Muscle of leg (tissue), 11 donors: Measurements from ENCODE around the gene PNPO. TPM values are rescaled to one million over a fixed set of nuclear protein-coding genes. Genes with fewer than 3 reads are reported as not detected.

Experiments
- DNase-seq: peaks from one replicate; pipeline ENCODE4 v3.0.0; 2013
- H3K27ac ChIP-seq: one replicate; pipeline ENCODE4 v1.5.1; 2013; ENCODE audit warnings: mild to moderate bottlenecking, low read length, control low read depth
- H3K27me3 ChIP-seq: one replicate; pipeline ENCODE4 v1.6.1; 2013; ENCODE audit warnings: low read length; ENCODE audit not compliant: control insufficient read depth, insufficient read depth
- H3K36me3 ChIP-seq: one replicate; pipeline ENCODE4 v1.6.1; 2013; ENCODE audit warnings: low read length; ENCODE audit not compliant: control insufficient read depth, insufficient read depth
- H3K4me1 ChIP-seq: one replicate; pipeline ENCODE4 v1.6.1; 2013; ENCODE audit warnings: low read length; ENCODE audit not compliant: control insufficient read depth, insufficient read depth
- H3K4me3 ChIP-seq: one replicate; pipeline ENCODE4 v1.5.1; 2013; ENCODE audit warnings: low read length, control low read depth
- H3K9me3 ChIP-seq: replicated peaks from 2 replicates; pipeline ENCODE4 v1.6.1; 2013; ENCODE audit warnings: low read depth, low read length; ENCODE audit not compliant: control insufficient read depth
- WGBS: methylation state at CpG from one replicate; pipeline ENCODE4 v1.1.5; 2013; ENCODE audit warnings: missing lambda C conversion rate; ENCODE audit not compliant: insufficient coverage; 5-methylcytosine and 5-hydroxymethylcytosine counted together
- polyA plus RNA-seq, 8 donors: library from polyadenylated mRNA; unstranded; fragments of 120-200 nt; gene quantifications; one replicate each; pipeline versions ENCODE4 v1.2.1 to v1.2.3, GENCODE V29; 2013; ENCODE audit warnings: inconsistent platforms in 1 of 8, low replicate concordance in 1 of 8; ENCODE audit not compliant: insufficient read length in 8 of 8, insufficient read depth in 1 of 8
- total RNA-seq: library from RNA; stranded (reverse); fragments of 120-200 nt; gene quantifications from one replicate; pipeline ENCODE4 v1.2.4, GENCODE V29; 2013

Gene PNPO
- total and polyA plus RNA-seq, 9 donors = 5.9 to 11.8 (median 8.9) TPM

GRCh38 chr17:47959825-47960655 is 18.7 kb downstream of the PNPO start:
- no peaks in the 10 kb centered on the region for H3K9me3 ChIP-seq
- peaks cover 8% of the 10 kb centered on the region for H3K27me3 ChIP-seq
- no peaks in the 10 kb centered on the region for H3K36me3 ChIP-seq
- H3K4me3 ChIP-seq = no peak overlapping the region
- WGBS = 20% methylated on average over 1 of the region's 8 CpGs
- no peak for DNase-seq
- H3K4me1 ChIP-seq = peaks cover 5% of the 10 kb centered on the region
- no peak overlapping the region for H3K27ac ChIP-seq

- WGBS = 68% methylated on average over 4 of the region's 6 CpGs
- H3K27ac ChIP-seq = no peak overlapping the region
- no peak for DNase-seq
- H3K4me3 ChIP-seq = no peak overlapping the region
- no peaks in the 10 kb centered on the region for H3K36me3 ChIP-seq
- H3K4me1 ChIP-seq = peaks cover 5% of the 10 kb centered on the region
- no peaks in the 10 kb centered on the region for H3K9me3 ChIP-seq
- H3K27me3 ChIP-seq = peaks cover 8% of the 10 kb centered on the region
Measured at GRCh38 chr17:47961406-47961805, 20.0 kb downstream of the PNPO start.

- no peak overlapping the region for H3K4me3 ChIP-seq
- no peak for DNase-seq
- no peaks in the 10 kb centered on the region for H3K4me1 ChIP-seq
- H3K27me3 ChIP-seq = peaks cover 8% of the 10 kb centered on the region
- no peaks in the 10 kb centered on the region for H3K9me3 ChIP-seq
- no peaks in the 10 kb centered on the region for H3K36me3 ChIP-seq
- H3K27ac ChIP-seq = no peak overlapping the region
- 97% methylated on average over 3 of the region's 3 CpGs for WGBS
Measured at GRCh38 chr17:47962901-47963300, 21.5 kb downstream of the PNPO start.

- WGBS = 92% methylated on average over 2 of the region's 5 CpGs
- H3K36me3 ChIP-seq = no peaks in the 10 kb centered on the region
- H3K27me3 ChIP-seq = peaks cover 2% of the 10 kb centered on the region
- no peaks in the 10 kb centered on the region for H3K9me3 ChIP-seq
- no peak for DNase-seq
- H3K4me1 ChIP-seq = no peaks in the 10 kb centered on the region
- H3K27ac ChIP-seq = no peak overlapping the region
- H3K4me3 ChIP-seq = no peak overlapping the region
Measured at GRCh38 chr17:47964856-47965255, 23.5 kb downstream of the PNPO start.

GRCh38 chr17:47966079-47966519 is 24.7 kb downstream of the PNPO start:
- Histone ChIP-seq H3K4me1 (peaks cover 6% of the 10 kb centered on the region), H3K4me3 (no peak overlapping the region), H3K9me3 (no peaks in the 10 kb centered on the region), H3K27me3 (peaks cover 2% of the 10 kb centered on the region), H3K36me3 (no peaks in the 10 kb centered on the region), H3K27ac (no peak overlapping the region)
- WGBS = no CpG with 5 or more reads among the region's 1 CpG
- DNase-seq = peak; percentile 51

GRCh38 chr17:47967607-47968252 is 26.4 kb downstream of the PNPO start:
- Histone ChIP-seq H3K4me1 (peaks cover 17% of the 10 kb centered on the region), H3K36me3 (no peaks in the 10 kb centered on the region), H3K4me3 (no peak overlapping the region), H3K27me3 (peaks cover 2% of the 10 kb centered on the region), H3K27ac (no peak overlapping the region), H3K9me3 (no peaks in the 10 kb centered on the region)
- DNase-seq = no peak
- 57% methylated on average over 4 of the region's 5 CpGs for WGBS

GRCh38 chr17:47968836-47969235 is 27.5 kb downstream of the PNPO start:
- WGBS = 100% methylated on average over 2 of the region's 5 CpGs
- no peak for DNase-seq
- Histone ChIP-seq H3K9me3 (no peaks in the 10 kb centered on the region), H3K27ac (no peak overlapping the region), H3K4me3 (no peak overlapping the region), H3K36me3 (peaks cover 5% of the 10 kb centered on the region), H3K4me1 (peaks cover 17% of the 10 kb centered on the region), H3K27me3 (peaks cover 2% of the 10 kb centered on the region)

GRCh38 chr17:47969930-47970724 is 28.8 kb downstream of the PNPO start:
- Histone ChIP-seq H3K36me3 (peaks cover 17% of the 10 kb centered on the region), H3K4me1 (peaks cover 17% of the 10 kb centered on the region), H3K27me3 (peaks cover 2% of the 10 kb centered on the region), H3K4me3 (peak overlapping the region; percentile 35), H3K9me3 (no peaks in the 10 kb centered on the region), H3K27ac (no peak overlapping the region)
- no peak for DNase-seq
- WGBS = 66% methylated on average over 10 of the region's 15 CpGs

GRCh38 chr17:47970725-47971499 is 29.5 kb downstream of the PNPO start, which contains the start of gene CDK5RAP3:
Gene CDK5RAP3, plus strand, starts transcription at chr17:47971113. Its CDS starts 34 bp downstream, at chr17:47971147.
- WGBS = under 1% methylated on average over 43 of the region's 62 CpGs
- H3K9me3 ChIP-seq = no peaks in the 10 kb centered on the region
- peak within 1 kb of the TSS; percentile 85 for H3K4me3 ChIP-seq
- peaks cover 25% of the 10 kb centered on the region for H3K36me3 ChIP-seq
- H3K27ac ChIP-seq = peak within 1 kb of the TSS; percentile 81
- DNase-seq = peak; percentile 100
- peaks cover 2% of the 10 kb centered on the region for H3K27me3 ChIP-seq
- H3K4me1 ChIP-seq = peaks cover 17% of the 10 kb centered on the region
